ENCODE results near the gene HMGN4.

- TF ChIP-seq CTCF (IDR thresholded peaks at IDR 0.05) (no peak), POLR2A (IDR thresholded peaks at IDR 0.05) (no peak), EP300 (IDR thresholded peaks at IDR 0.05) (no peak)
These were observed 54.5 kb downstream of the HMGN4 start for GRCh38 chr6:26592649-26593048.

Data from tibial nerve (tissue), 4 donors.